ENCODE data around the gene WDR75.

Gene WDR75

DNA sequence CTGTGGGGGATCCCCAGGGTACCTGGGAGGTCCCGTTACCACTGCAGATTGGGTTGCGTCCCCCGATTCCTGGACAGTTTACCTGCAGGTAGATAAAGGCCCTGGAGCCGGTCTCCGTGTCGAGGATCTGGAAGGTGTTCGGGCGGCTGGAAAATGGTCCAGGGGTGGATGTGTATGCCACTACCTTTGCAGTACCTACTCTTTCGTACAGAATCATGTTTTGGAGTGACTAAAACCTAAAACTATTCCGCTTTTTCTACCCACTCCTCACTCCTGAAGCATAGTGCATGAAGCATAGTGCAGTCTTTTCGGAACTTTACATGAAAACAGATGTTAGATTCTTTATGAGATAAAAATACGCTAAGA lies 418 bp downstream of the WDR75 start:
- no peaks in the 10 kb centered on the region for H3K27me3 ChIP-seq (ENCODE audit: control insufficient read depth in 1 of 2, insufficient read depth in 2 of 2, low read length in 2 of 2)
- H3K4me3 ChIP-seq (ENCODE audit: low read depth in 1 of 2, low read length in 2 of 2) = peak overlapping the region; percentile 57 to 89

DNA sequence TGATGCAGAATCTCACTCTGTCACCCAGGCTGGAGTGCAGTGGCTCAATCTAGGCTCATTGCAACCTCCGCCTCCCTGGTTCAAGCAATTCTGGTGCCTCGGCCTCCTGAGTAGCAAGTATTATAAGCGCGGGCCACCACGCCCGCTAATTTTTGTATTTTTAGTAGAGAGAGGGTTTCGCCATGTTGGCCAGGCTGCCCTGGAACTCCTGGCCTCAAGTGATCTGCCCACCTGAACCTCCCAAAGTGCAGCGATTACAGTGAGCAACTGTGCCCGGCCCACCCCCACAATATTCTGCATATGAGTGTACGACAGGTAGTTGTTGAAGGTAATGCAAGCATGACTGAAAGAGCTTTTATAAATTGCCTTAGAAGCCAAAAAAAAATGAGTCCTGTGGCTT lies 1.2 kb downstream of the WDR75 start:
- peaks cover 29% of the 10 kb centered on the region for H3K4me1 ChIP-seq (ENCODE audit: insufficient read depth, low read length)
- H3K9me3 ChIP-seq (ENCODE audit: low read length) = no peaks in the 10 kb centered on the region
- H3K36me3 ChIP-seq (ENCODE audit: insufficient read depth, low read length) = no peaks in the 10 kb centered on the region
- H3K27ac ChIP-seq (ENCODE audit: low read depth, low read length) = no peak overlapping the region
- no peak overlapping the region for H3K9ac ChIP-seq (ENCODE audit: low read length)
- H3K4me3 ChIP-seq (ENCODE audit: low read depth in 1 of 2, low read length in 2 of 2) = peak overlapping the region in 1 of 2 donors; percentile 57
- no peaks in the 10 kb centered on the region for H3K27me3 ChIP-seq (ENCODE audit: control insufficient read depth in 1 of 2, insufficient read depth in 2 of 2, low read length in 2 of 2)

More for the DNA sequence above, 418 bp downstream of the WDR75 start:
- peak overlapping the region; percentile 75 for H3K27ac ChIP-seq (ENCODE audit: low read depth, low read length)
- H3K9ac ChIP-seq (ENCODE audit: low read length) = peak overlapping the region; percentile 80
- peaks cover 29% of the 10 kb centered on the region for H3K4me1 ChIP-seq (ENCODE audit: insufficient read depth, low read length)
- no peaks in the 10 kb centered on the region for H3K9me3 ChIP-seq (ENCODE audit: low read length)
- H3K36me3 ChIP-seq (ENCODE audit: insufficient read depth, low read length) = no peaks in the 10 kb centered on the region

DNA sequence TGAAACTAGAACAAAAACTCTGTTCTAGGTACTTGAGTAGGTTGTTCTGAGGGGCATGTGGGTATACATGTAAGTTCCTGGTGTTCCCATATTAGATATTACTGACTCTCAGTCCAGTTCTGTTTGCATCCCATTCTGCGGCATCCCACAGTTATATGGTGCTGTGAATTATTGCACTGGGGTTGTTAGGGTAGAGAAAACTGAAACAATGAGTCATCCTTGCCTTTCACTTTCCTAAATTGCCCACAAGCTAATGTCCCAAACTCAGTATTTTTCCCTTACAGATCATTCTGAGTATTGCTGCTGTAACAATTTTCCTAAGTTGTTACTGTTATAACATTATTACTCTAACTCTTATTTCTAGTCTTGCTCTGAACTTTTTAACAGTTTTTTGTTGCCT lies 3.0 kb downstream of the WDR75 start:
- Histone ChIP-seq H3K27me3 (ENCODE audit: control insufficient read depth in 1 of 2, insufficient read depth in 2 of 2, low read length in 2 of 2) (no peaks in the 10 kb centered on the region), H3K4me1 (ENCODE audit: insufficient read depth, low read length) (peaks cover 29% of the 10 kb centered on the region), H3K27ac (ENCODE audit: low read depth, low read length) (no peak overlapping the region), H3K9ac (ENCODE audit: low read length) (no peak overlapping the region), H3K4me3 (ENCODE audit: low read depth in 1 of 2, low read length in 2 of 2) (no peak overlapping the region), H3K36me3 (ENCODE audit: insufficient read depth, low read length) (peaks cover 8% of the 10 kb centered on the region), H3K9me3 (ENCODE audit: low read length) (no peaks in the 10 kb centered on the region)

DNA sequence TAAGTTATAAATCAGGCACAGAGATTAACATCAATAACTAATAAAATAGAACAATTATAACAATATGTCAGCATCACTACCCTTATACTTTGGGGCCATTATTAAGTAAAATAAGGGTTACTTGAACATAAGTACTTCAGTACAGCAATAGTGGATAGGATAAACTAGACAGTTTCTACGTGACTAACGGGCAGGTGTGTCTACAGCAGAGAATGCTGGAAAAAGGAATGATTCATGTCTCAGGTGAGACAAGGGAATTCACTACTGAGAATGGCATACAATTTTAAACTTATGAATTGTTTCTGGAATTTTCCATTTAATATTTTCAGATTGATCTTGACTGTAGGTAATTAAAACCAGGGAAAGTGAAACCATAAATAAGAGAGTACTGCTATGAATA lies 5.5 kb downstream of the WDR75 start:
- peaks cover 24% of the 10 kb centered on the region for H3K4me1 ChIP-seq (ENCODE audit: insufficient read depth, low read length)
- peaks cover 15% of the 10 kb centered on the region for H3K36me3 ChIP-seq (ENCODE audit: insufficient read depth, low read length)

DNA sequence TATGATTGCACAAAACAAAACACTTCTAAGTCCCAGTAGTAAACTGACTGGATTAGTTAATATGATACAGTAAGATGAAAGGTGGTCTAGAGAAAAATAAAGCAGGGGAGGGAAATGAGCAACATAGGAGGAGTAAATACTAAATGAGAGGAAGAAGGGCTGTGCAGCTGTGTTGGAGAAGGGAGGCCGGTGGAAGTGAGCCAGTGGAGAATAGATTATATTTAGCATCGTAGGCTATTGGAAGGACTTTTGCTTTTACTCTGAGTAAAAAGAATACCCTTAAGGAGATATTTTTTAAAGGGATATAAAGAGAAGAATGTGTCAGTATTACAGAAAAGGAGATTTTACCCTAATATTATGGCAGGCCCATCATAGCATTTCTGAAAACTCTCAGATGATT lies 12.7 kb downstream of the WDR75 start:
- Histone ChIP-seq H3K27me3 (ENCODE audit: control insufficient read depth in 1 of 2, insufficient read depth in 2 of 2, low read length in 2 of 2) (no peaks in the 10 kb centered on the region), H3K9me3 (ENCODE audit: low read length) (no peaks in the 10 kb centered on the region), H3K4me3 (ENCODE audit: low read depth in 1 of 2, low read length in 2 of 2) (no peak overlapping the region), H3K4me1 (ENCODE audit: insufficient read depth, low read length) (no peaks in the 10 kb centered on the region), H3K9ac (ENCODE audit: low read length) (no peak overlapping the region), H3K36me3 (ENCODE audit: insufficient read depth, low read length) (peaks cover 31% of the 10 kb centered on the region), H3K27ac (ENCODE audit: low read depth, low read length) (no peak overlapping the region)

More for the DNA sequence above, 5.5 kb downstream of the WDR75 start:
- Histone ChIP-seq H3K9me3 (ENCODE audit: low read length) (no peaks in the 10 kb centered on the region), H3K9ac (ENCODE audit: low read length) (no peak overlapping the region), H3K27ac (ENCODE audit: low read depth, low read length) (no peak overlapping the region), H3K27me3 (ENCODE audit: control insufficient read depth in 1 of 2, insufficient read depth in 2 of 2, low read length in 2 of 2) (no peaks in the 10 kb centered on the region), H3K4me3 (ENCODE audit: low read depth in 1 of 2, low read length in 2 of 2) (no peak overlapping the region)

DNA sequence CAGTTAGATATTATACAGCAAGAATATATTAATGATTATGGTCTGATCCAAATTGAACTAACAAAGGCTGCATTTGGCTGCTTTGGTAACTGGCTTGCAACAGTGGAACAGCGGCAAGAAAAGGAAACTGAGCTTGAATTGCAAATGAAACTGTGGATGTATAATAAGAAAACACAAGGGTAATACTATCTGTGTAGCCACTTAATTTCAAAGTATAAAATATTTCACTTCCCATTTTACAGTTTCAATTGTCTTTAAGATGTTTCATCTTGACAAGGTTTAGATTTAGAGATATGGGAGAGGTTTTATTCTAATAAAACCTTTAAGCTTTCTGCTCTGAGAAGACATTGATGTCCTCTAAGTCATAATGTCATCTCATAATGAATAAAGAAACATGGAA lies 23.8 kb downstream of the WDR75 start:
- no peaks in the 10 kb centered on the region for H3K27me3 ChIP-seq (ENCODE audit: control insufficient read depth in 1 of 2, insufficient read depth in 2 of 2, low read length in 2 of 2)
- peaks cover 69% of the 10 kb centered on the region for H3K36me3 ChIP-seq (ENCODE audit: insufficient read depth, low read length)
- H3K4me3 ChIP-seq (ENCODE audit: low read depth in 1 of 2, low read length in 2 of 2) = no peak overlapping the region
- H3K9ac ChIP-seq (ENCODE audit: low read length) = no peak overlapping the region
- H3K27ac ChIP-seq (ENCODE audit: low read depth, low read length) = no peak overlapping the region
- no peaks in the 10 kb centered on the region for H3K9me3 ChIP-seq (ENCODE audit: low read length)
- no peaks in the 10 kb centered on the region for H3K4me1 ChIP-seq (ENCODE audit: insufficient read depth, low read length)

DNA sequence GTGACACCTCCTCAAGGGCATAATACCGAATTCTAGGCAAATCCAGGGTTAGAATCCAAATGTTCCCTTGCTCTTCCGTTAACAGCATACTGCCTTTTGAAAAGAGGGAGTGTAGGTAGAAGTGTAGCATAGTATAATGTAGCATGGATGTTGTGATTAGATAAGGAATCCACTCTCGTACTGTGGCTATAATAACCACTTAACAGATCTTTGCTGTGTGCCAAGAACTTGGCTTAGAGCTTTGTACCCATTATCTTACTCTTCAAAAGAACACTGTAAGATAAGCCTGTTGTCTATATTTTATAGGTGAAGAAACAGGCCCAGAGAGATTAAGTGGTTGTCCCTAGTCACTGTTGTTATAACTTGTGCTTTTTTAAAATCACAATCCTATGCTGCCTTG lies 24.2 kb downstream of the WDR75 start:
- H3K36me3 ChIP-seq (ENCODE audit: insufficient read depth, low read length) = peaks cover 69% of the 10 kb centered on the region
- no peak overlapping the region for H3K9ac ChIP-seq (ENCODE audit: low read length)
- H3K4me1 ChIP-seq (ENCODE audit: insufficient read depth, low read length) = no peaks in the 10 kb centered on the region
- H3K27me3 ChIP-seq (ENCODE audit: control insufficient read depth in 1 of 2, insufficient read depth in 2 of 2, low read length in 2 of 2) = no peaks in the 10 kb centered on the region
- H3K27ac ChIP-seq (ENCODE audit: low read depth, low read length) = no peak overlapping the region
- H3K9me3 ChIP-seq (ENCODE audit: low read length) = no peaks in the 10 kb centered on the region
- H3K4me3 ChIP-seq (ENCODE audit: low read depth in 1 of 2, low read length in 2 of 2) = no peak overlapping the region

DNA sequence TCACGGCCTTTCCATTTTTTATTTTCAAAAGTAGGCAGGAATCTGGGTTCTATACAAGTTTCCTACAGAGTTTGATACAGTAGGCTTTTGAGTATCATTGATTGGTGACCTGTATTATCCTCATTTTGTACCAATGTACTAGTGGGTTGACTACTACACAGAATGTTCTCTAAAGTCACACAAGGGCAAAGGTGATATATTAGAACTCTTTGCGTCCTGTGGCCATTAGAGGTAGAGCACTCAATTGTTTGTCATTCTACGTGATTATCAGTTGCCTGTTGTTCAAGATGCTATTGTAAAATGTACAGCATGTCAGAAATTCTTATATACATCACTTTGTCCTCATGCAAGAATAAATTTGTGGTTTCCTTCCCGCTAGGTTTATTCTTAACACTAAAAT lies 24.8 kb downstream of the WDR75 start:
- H3K27me3 ChIP-seq (ENCODE audit: control insufficient read depth in 1 of 2, insufficient read depth in 2 of 2, low read length in 2 of 2) = no peaks in the 10 kb centered on the region
- H3K4me3 ChIP-seq (ENCODE audit: low read depth in 1 of 2, low read length in 2 of 2) = no peak overlapping the region
- H3K27ac ChIP-seq (ENCODE audit: low read depth, low read length) = no peak overlapping the region
- no peaks in the 10 kb centered on the region for H3K9me3 ChIP-seq (ENCODE audit: low read length)
- H3K9ac ChIP-seq (ENCODE audit: low read length) = no peak overlapping the region
- peaks cover 70% of the 10 kb centered on the region for H3K36me3 ChIP-seq (ENCODE audit: insufficient read depth, low read length)
- H3K4me1 ChIP-seq (ENCODE audit: insufficient read depth, low read length) = no peaks in the 10 kb centered on the region

DNA sequence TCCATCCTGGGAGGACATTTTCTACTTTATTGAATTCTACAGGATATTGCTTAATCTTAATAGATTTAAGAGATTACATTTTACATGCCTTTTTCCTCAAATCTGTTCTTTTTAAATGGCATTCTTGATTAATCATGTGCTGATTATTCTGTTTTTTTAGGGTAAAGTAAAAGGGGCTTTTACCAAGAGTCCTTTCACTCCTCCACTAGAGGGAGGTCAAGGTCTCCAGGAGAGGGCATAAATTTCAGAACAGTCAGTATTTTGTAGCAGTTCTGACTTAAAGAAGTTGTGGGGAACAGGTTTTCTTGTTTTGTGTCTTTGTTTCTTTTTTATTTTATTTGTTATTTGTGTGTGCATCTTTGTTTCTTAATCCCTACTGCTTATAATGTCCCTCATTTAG lies 25.4 kb downstream of the WDR75 start:
- peaks cover 70% of the 10 kb centered on the region for H3K36me3 ChIP-seq (ENCODE audit: insufficient read depth, low read length)
- no peaks in the 10 kb centered on the region for H3K27me3 ChIP-seq (ENCODE audit: control insufficient read depth in 1 of 2, insufficient read depth in 2 of 2, low read length in 2 of 2)
- H3K4me3 ChIP-seq (ENCODE audit: low read depth in 1 of 2, low read length in 2 of 2) = no peak overlapping the region
- no peaks in the 10 kb centered on the region for H3K4me1 ChIP-seq (ENCODE audit: insufficient read depth, low read length)
- H3K9ac ChIP-seq (ENCODE audit: low read length) = no peak overlapping the region
- H3K27ac ChIP-seq (ENCODE audit: low read depth, low read length) = no peak overlapping the region
- H3K9me3 ChIP-seq (ENCODE audit: low read length) = no peaks in the 10 kb centered on the region

DNA sequence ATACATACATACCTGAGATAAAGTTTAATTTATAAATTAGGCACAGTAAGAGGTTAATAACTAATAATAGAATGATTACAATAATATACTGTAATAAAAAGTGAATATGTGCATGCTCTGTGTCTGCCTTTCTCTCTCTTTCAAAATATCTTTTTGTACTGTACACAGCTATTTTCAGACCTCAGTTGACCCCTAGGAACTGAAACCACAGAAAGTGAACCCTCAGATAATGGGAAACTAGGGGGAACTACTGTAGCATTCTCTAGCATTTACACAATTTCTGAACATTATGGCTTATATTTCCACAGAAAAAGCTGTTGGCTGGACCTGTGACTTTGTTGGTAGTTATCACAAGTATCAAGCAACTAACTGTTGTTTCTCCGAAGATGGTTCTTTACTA lies 25.9 kb downstream of the WDR75 start:
- H3K27ac ChIP-seq (ENCODE audit: low read depth, low read length) = no peak overlapping the region
- H3K9ac ChIP-seq (ENCODE audit: low read length) = no peak overlapping the region
- no peaks in the 10 kb centered on the region for H3K4me1 ChIP-seq (ENCODE audit: insufficient read depth, low read length)
- no peak overlapping the region for H3K4me3 ChIP-seq (ENCODE audit: low read depth in 1 of 2, low read length in 2 of 2)
- peaks cover 73% of the 10 kb centered on the region for H3K36me3 ChIP-seq (ENCODE audit: insufficient read depth, low read length)
- no peaks in the 10 kb centered on the region for H3K9me3 ChIP-seq (ENCODE audit: low read length)
- no peaks in the 10 kb centered on the region for H3K27me3 ChIP-seq (ENCODE audit: control insufficient read depth in 1 of 2, insufficient read depth in 2 of 2, low read length in 2 of 2)

DNA sequence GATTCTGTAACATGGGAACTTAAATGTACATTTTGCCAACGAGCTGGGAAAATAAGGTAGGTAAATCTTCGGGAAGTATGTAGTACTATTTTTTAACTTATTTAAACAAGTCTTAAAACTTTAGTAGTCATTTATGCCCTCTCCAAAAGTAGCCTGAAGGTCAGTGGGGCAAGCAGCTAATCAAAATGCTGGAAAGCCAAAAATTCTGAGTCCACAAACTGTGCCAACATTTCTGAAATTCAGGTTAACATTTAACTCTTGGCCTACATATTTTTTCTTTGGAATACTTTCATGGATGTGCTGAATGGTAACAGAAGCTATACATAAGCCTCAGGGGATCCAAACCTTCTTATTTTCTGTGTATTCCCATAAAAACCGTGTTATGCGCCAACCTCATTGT lies 26.3 kb downstream of the WDR75 start:
- H3K9me3 ChIP-seq (ENCODE audit: low read length) = no peaks in the 10 kb centered on the region
- H3K27ac ChIP-seq (ENCODE audit: low read depth, low read length) = no peak overlapping the region
- H3K4me1 ChIP-seq (ENCODE audit: insufficient read depth, low read length) = no peaks in the 10 kb centered on the region
- no peak overlapping the region for H3K9ac ChIP-seq (ENCODE audit: low read length)
- no peaks in the 10 kb centered on the region for H3K27me3 ChIP-seq (ENCODE audit: control insufficient read depth in 1 of 2, insufficient read depth in 2 of 2, low read length in 2 of 2)
- H3K36me3 ChIP-seq (ENCODE audit: insufficient read depth, low read length) = peaks cover 74% of the 10 kb centered on the region
- no peak overlapping the region for H3K4me3 ChIP-seq (ENCODE audit: low read depth in 1 of 2, low read length in 2 of 2)

DNA sequence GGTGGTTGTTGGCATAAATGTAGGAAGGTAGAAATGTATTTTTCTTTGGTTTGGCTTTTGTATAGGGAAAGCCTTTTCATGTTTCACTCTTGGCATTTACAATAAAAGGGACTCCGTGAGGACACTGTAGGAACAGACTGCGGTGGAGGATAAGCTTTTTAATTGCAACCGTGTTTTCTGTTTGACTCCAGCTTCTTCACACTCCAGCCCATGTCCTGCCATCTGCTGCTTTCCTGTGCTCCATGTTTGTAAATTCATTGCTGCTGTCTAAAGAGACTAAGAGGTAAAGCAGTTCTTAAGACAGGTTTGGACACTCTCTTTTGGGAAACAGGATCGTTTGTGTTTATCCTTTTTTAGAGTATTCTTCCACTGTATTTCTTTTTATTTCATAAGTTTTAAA lies 33.3 kb downstream of the WDR75 start:
- no peak overlapping the region for H3K4me3 ChIP-seq (ENCODE audit: low read depth in 1 of 2, low read length in 2 of 2)
- H3K9me3 ChIP-seq (ENCODE audit: low read length) = no peaks in the 10 kb centered on the region
- no peak overlapping the region for H3K9ac ChIP-seq (ENCODE audit: low read length)
- H3K36me3 ChIP-seq (ENCODE audit: insufficient read depth, low read length) = peaks cover 40% of the 10 kb centered on the region
- H3K27ac ChIP-seq (ENCODE audit: low read depth, low read length) = no peak overlapping the region
- no peaks in the 10 kb centered on the region for H3K27me3 ChIP-seq (ENCODE audit: control insufficient read depth in 1 of 2, insufficient read depth in 2 of 2, low read length in 2 of 2)
- H3K4me1 ChIP-seq (ENCODE audit: insufficient read depth, low read length) = no peaks in the 10 kb centered on the region
